OCI-LY3 (cell line): ENCODE results near the gene STIMATE.

Experiments used
- EZH2phosphoT487 ChIP-seq: fragments of 200-600 bp; shearing (Covaris generic); IDR thresholded peaks from 2 replicates; pipeline ENCODE4 v1.6.1; 2018; ENCODE audit warnings: antibody characterized with exemption, mixed run types, low read depth
- TF ChIP-seq, protein P1 (sequence below): fragments of 200-600, 300-600 bp; sonication (generic); IDR thresholded peaks from 2 replicates; pipeline ENCODE4 v1.5.1; 2014; ENCODE audit warnings: antibody characterized with exemption, low read length, low read depth

DNA sequence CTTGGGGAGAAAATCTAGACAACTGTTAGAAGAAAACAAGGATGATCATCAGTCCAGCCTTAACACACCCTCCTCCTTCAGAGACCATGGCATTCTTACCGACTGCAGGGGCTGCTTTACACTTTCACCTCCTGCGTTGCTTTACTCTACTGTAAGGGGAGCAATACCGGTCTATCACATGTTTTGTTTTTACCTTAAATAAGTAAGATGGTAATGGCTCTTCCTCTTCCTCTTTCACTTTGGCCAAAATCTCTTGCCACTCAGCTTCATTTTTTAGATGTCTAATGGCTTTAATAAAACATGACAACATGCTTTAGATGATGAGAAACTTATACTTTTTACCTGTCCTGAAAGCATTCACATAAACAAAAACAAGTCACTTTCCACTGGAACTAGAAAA is 33.4 kb upstream of the STIMATE start:
- TF ChIP-seq, protein P1, sequence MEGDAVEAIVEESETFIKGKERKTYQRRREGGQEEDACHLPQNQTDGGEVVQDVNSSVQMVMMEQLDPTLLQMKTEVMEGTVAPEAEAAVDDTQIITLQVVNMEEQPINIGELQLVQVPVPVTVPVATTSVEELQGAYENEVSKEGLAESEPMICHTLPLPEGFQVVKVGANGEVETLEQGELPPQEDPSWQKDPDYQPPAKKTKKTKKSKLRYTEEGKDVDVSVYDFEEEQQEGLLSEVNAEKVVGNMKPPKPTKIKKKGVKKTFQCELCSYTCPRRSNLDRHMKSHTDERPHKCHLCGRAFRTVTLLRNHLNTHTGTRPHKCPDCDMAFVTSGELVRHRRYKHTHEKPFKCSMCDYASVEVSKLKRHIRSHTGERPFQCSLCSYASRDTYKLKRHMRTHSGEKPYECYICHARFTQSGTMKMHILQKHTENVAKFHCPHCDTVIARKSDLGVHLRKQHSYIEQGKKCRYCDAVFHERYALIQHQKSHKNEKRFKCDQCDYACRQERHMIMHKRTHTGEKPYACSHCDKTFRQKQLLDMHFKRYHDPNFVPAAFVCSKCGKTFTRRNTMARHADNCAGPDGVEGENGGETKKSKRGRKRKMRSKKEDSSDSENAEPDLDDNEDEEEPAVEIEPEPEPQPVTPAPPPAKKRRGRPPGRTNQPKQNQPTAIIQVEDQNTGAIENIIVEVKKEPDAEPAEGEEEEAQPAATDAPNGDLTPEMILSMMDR = no peak
- TF ChIP-seq EZH2phosphoT487 = no peak
